Gastrocnemius medialis (tissue), 4 donors: ENCODE results near the gene FAR1. TPM values are rescaled to one million over a fixed set of nuclear protein-coding genes. Genes with fewer than 3 reads are reported as not detected.

Experiments used
- ATAC-seq, 2 donors: fragments of 150-250 bp; one replicate each; pipeline ENCODE4 v1.9.1; 2016
- DNase-seq, 2 donors: peaks; one replicate each; pipeline ENCODE4 v3.0.0-alpha.2; 2019
- H3K27ac ChIP-seq, 4 donors: fragments of 200-600 bp; sonication (generic); 1 replicate in 1 of 4; 2 replicates in 3 of 4; pipeline ENCODE4 v1.5.1; 2016 to 2018; ENCODE audit warnings: mild to moderate bottlenecking in 2 of 4, moderate library complexity in 1 of 4
- H3K27me3 ChIP-seq, 3 donors: fragments of 200-600 bp; sonication (generic) in 2 of 3; 1 replicate in 1 of 3; 2 replicates in 2 of 3; pipeline versions ENCODE4 v1.5.1 to v1.6.0; 2016 to 2019; ENCODE audit warnings: mild to moderate bottlenecking in 1 of 3, moderate library complexity in 1 of 3
- H3K36me3 ChIP-seq, 2 donors: fragments of 200-600 bp; sonication (generic) in 1 of 2; one replicate each; pipeline ENCODE4 v1.5.1; 2017 to 2018
- H3K4me1 ChIP-seq, 2 donors: fragments of 200-600 bp; sonication (generic) in 1 of 2; one replicate each; pipeline ENCODE4 v1.5.1; 2016 to 2017; ENCODE audit warnings: mild to moderate bottlenecking in 2 of 2
- H3K4me3 ChIP-seq, 4 donors: fragments of 200-600 bp; sonication (generic) in 3 of 4; 1 replicate in 1 of 4; 2 replicates in 3 of 4; pipeline ENCODE4 v1.5.1; 2016 to 2019; ENCODE audit warnings: mild to moderate bottlenecking in 2 of 4
- H3K9me3 ChIP-seq, 3 donors: fragments of 200-600 bp; sonication (generic) in 2 of 3; 1 replicate in 1 of 3; 2 replicates in 2 of 3; pipeline ENCODE4 v1.5.1; 2016 to 2019
- CTCF ChIP-seq, 5 experiments: fragments of 450-650 bp in 3 of 5; fragments of 200-600 bp in 2 of 5; sonication (generic) in 2 of 5; IDR thresholded peaks in 4 of 5; conservative IDR thresholded peaks in 1 of 5; 1 replicate in 4 of 5; 2 replicates in 1 of 5; pipeline ENCODE4 v1.5.1; 2016 to 2019; ENCODE audit warnings: antibody characterized with exemption in 5 of 5, mild to moderate bottlenecking in 3 of 5, moderate library complexity in 3 of 5
- POLR2A ChIP-seq, 2 donors: fragments of 450-650 bp; IDR thresholded peaks; one replicate each; pipeline ENCODE4 v1.6.1; 2017; ENCODE audit warnings: antibody characterized with exemption in 2 of 2, mild to moderate bottlenecking in 2 of 2, moderate library complexity in 2 of 2
- in situ Hi-C, 4 donors: fragments of 200-750 bp; cut with MboI; loops; one replicate each; pipeline versions ENCODE4 v1.15.0 to v1.8.0; 2017; ENCODE audit warnings: low sequenced_read_pairs in 4 of 4
- intact Hi-C: fragments of 100-400 bp; cut with DNase I; formaldehyde crosslinking; loops from one replicate; pipeline ENCODE4 v1.15.1; 2023; ENCODE audit warnings: low total_unique reads
- total RNA-seq, 4 donors: library from RNA; depleted of rRNA; stranded (reverse); fragments of >200 nt; gene quantifications; one replicate each; pipeline versions ENCODE4 v1.1.0 to v1.2.3, GENCODE V29; 2016

FAR1 gene
- total RNA-seq, 4 donors from 2014 or later, result 18.2 to 24.4 (median 21.3) TPM

DNA sequence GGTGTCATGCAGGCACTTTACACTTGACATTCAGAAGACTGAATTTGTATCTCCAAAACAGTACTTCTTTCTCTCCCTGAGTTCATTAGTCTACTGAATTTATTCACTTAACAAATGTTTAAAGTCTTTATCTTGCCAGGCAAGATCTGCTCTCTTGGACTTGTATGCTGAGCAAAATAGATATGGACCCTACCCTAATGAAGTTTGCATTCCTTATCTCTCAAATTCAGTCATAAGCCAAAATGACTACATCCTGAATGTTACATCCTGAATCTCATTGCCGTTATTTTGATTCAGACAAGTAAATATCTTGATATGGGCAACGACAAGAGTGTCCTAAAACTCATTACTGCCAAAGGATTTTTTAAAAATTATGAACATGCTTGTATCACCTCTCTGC lies 29.7 kb downstream of the FAR1 start:
- ATAC-seq (no peak), DNase-seq (no peak)
- TF ChIP-seq POLR2A (IDR thresholded peaks at IDR 0.05), result no peak
- no peak for TF ChIP-seq CTCF (IDR thresholded peaks at IDR 0.05 in 4 of 5, conservative IDR thresholded peaks at IDR 0.05 in 1 of 5)
- no peaks in the 10 kb centered on the region for H3K27me3 ChIP-seq
- H3K36me3 ChIP-seq, result peaks cover 0 to 22% of the 10 kb centered on the region in 2 donors
- no peak overlapping the region for H3K4me3 ChIP-seq
- H3K27ac ChIP-seq, result no peak overlapping the region
- intact Hi-C loops (no loop called here), in situ Hi-C loops (no loop called here)
- H3K9me3 ChIP-seq, result no peaks in the 10 kb centered on the region
- peaks cover 9 to 10% of the 10 kb centered on the region in 2 donors for H3K4me1 ChIP-seq

GRCh38 chr11:13699041-13699440 lies 30.6 kb downstream of the FAR1 start:
- peaks cover 0 to 5% of the 10 kb centered on the region in 2 donors for H3K4me1 ChIP-seq
- in situ Hi-C loops, result no loop called here
- peaks cover 0 to 22% of the 10 kb centered on the region in 2 donors for H3K36me3 ChIP-seq
- DNase-seq (no peak), ATAC-seq (no peak)
- no peak overlapping the region for H3K27ac ChIP-seq
- H3K9me3 ChIP-seq, result no peaks in the 10 kb centered on the region
- no peak overlapping the region for H3K4me3 ChIP-seq
- intact Hi-C loops, result no loop called here
- TF ChIP-seq POLR2A (IDR thresholded peaks at IDR 0.05), result no peak
- TF ChIP-seq CTCF (IDR thresholded peaks at IDR 0.05 in 4 of 5, conservative IDR thresholded peaks at IDR 0.05 in 1 of 5), result no peak
- H3K27me3 ChIP-seq, result no peaks in the 10 kb centered on the region

DNA sequence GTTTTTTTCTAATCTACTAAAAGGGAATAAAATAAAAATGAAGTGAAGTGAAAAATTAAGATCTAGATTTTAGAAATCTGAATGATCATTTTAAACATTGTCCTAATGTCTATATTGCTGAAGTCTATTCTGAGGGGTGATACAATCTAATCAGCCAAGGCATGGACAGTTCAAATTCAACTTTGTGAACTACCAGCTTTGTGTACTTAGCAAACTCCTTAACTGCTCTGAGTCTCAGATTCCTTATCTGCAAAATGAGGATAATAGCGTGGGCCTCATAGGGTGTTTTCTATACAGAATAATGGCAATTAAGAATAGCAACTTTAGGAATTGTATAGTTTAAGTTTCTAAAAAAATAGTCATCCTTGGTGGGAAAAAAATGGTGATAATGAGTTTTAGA lies 31.4 kb downstream of the FAR1 start:
- H3K4me3 ChIP-seq, result no peak overlapping the region
- peaks cover 0 to 22% of the 10 kb centered on the region in 2 donors for H3K36me3 ChIP-seq
- intact Hi-C loops (no loop called here), in situ Hi-C loops (no loop called here)
- H3K4me1 ChIP-seq, result no peaks in the 10 kb centered on the region
- DNase-seq (no peak), ATAC-seq (no peak)
- no peaks in the 10 kb centered on the region for H3K9me3 ChIP-seq
- TF ChIP-seq POLR2A (IDR thresholded peaks at IDR 0.05) (no peak), CTCF (IDR thresholded peaks at IDR 0.05 in 4 of 5, conservative IDR thresholded peaks at IDR 0.05 in 1 of 5) (no peak)
- no peaks in the 10 kb centered on the region for H3K27me3 ChIP-seq
- H3K27ac ChIP-seq, result no peak overlapping the region

DNA sequence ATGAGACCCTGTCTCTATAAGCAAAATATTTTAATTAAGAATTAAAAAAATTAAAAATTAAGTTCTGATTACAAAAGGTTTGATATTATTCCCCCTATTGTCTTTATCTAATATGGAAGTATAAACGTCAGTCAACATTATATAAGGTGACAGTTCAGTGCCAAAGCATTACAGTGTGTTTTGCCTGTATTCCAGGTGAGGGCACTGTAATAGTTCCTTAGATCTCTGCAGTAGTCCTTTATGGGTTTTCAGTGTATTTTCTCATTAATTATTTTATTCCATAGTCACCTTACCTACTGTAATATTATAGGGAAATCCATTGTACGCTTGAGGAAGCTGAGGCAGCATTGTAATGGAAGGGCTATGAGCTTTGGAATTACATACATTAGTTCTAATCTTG lies 33.0 kb downstream of the FAR1 start:
- Histone ChIP-seq H3K9me3 (no peaks in the 10 kb centered on the region), H3K27ac (no peak overlapping the region), H3K36me3 (peaks cover 0 to 12% of the 10 kb centered on the region in 2 donors), H3K27me3 (no peaks in the 10 kb centered on the region), H3K4me3 (no peak overlapping the region), H3K4me1 (no peaks in the 10 kb centered on the region)
- TF ChIP-seq POLR2A (IDR thresholded peaks at IDR 0.05) (no peak), CTCF (IDR thresholded peaks at IDR 0.05 in 4 of 5, conservative IDR thresholded peaks at IDR 0.05 in 1 of 5) (no peak)
- intact Hi-C loops (no loop called here), in situ Hi-C loops (no loop called here)
- ATAC-seq (no peak), DNase-seq (no peak)

GRCh38 chr11:13702071-13702470 lies 33.6 kb downstream of the FAR1 start:
- no peaks in the 10 kb centered on the region for H3K9me3 ChIP-seq
- H3K27me3 ChIP-seq, result no peaks in the 10 kb centered on the region
- in situ Hi-C loops (no loop called here), intact Hi-C loops (no loop called here)
- TF ChIP-seq CTCF (IDR thresholded peaks at IDR 0.05 in 4 of 5, conservative IDR thresholded peaks at IDR 0.05 in 1 of 5) (no peak), POLR2A (IDR thresholded peaks at IDR 0.05) (no peak)
- H3K36me3 ChIP-seq, result peaks cover 0 to 12% of the 10 kb centered on the region in 2 donors
- H3K4me1 ChIP-seq, result no peaks in the 10 kb centered on the region
- H3K27ac ChIP-seq, result no peak overlapping the region
- no peak overlapping the region for H3K4me3 ChIP-seq
- DNase-seq (no peak), ATAC-seq (no peak)
